GM19397 (cell line): ENCODE results near the gene MCEE.
"Not testable (repeated sequence)": the region's sequence is repeated elsewhere in the genome, so short reads cannot be mapped to it uniquely, and the experiment has no call there.

Source experiments
- ATAC-seq: cut with Tn5 transposase; IDR thresholded peaks from one replicate; pipeline ENCODE4 v1.9.1; 2021; ENCODE audit warnings: mild to moderate bottlenecking, moderate library complexity; ENCODE audit not compliant: unreplicated experiment

MCEE gene

GRCh38 chr2:71129114-71129901 lies 721 bp downstream of the MCEE start:
- ATAC-seq, result no peak

GRCh38 chr2:71126957-71127356 lies 3.1 kb downstream of the MCEE start:
- no peak for ATAC-seq

DNA sequence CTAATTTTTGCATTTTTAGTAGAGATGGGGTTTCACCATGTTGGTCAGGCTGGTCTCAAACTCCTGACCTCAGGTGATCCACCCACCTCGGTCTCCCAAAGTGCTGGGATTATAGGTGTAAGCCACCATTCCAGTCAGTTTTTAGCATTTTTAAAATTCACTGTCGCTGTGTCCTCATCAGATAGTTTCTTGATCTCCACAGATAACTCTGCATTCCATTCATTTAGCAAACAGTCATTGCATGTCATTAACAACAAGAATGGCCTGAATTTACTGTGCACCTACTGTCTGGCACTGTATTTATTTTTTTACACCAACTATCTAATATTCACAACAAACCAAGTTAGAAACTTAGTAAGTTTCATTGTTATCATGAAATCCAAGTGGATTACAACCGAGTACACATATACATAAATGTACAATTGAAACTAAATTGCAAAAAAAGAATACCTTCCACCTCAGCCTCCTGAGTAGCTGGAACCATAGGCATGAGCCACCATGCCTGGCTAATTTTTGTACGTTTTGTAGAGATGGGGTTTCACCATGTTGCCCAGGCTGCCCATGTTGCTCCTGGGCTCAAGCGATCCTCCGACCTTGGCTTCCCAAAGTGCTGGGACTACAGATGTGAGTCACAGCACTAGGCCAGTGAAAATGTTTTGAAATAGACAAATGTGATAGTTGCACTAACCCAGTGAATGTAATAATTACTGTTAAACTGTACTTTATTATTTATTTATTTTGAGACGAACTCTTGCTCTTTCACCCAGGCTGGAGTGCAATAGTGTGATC lies 4.3 kb downstream of the MCEE start:
- ATAC-seq, result no peak

GRCh38 chr2:71122387-71123298 lies 7.4 kb downstream of the MCEE start:
- no peak for ATAC-seq

DNA sequence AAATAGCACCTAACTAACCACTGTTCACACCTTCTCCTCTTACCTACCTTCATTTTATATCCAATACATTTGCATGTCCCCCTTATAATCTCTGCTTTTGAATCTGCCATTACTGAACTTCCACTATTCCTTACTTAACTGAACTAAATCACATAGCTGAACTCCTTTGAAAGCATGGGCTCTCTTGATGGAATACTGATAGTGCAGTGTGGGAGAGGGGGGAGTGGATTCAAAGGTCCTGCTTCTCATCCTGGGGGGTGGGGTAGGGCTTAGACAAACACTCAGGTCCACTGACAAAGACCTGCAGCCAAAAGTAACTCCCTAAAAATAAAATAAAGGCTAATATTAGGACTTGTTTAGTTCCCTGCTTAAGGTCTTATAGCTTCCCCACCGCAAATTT lies 8.6 kb downstream of the MCEE start:
- ATAC-seq, result no peak

DNA sequence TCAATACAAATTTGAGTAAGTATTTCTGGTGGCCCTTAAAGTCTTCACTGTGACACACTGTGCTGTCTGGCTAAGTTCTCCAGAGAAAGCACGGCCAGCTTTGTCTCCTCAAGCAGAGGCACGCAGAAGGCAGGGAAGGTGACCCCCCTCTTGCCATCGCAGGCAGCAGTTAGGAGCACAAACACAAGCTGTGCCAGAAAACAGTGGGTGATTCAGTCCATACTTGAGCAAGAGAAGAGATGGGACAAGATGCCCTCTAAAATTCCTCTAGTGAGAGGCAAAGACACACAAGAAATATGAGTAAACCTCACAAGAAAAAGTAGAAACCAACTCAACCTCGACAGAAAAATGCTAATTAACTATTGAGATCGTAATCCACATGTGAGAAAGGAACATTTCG lies 9.8 kb downstream of the MCEE start:
- ATAC-seq, result no peak

- no peak for ATAC-seq
Observed at GRCh38 chr2:71117063-71117462, 13.0 kb downstream of the MCEE start.

DNA sequence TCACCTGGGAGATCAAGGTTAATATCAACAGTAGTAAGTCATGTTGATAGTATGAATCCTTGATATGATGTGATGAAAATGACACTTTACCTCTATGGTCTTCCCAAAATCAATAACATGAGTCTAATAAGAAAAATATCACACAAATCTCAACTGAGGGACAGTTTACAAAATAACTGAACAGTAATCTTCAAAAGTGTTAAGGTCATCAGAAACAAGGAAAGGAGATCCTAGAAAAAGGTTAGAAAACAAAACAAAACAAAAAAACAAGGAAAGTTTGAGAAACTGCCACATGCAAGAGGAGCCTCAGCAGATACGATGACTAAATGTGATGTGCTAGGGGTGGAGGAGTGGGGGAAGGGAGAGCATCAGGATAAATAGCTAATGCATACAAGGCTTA lies 16.2 kb downstream of the MCEE start:
- no peak for ATAC-seq

- ATAC-seq, result no peak
Observed at GRCh38 chr2:71108091-71108490, 21.9 kb downstream of the MCEE start.

DNA sequence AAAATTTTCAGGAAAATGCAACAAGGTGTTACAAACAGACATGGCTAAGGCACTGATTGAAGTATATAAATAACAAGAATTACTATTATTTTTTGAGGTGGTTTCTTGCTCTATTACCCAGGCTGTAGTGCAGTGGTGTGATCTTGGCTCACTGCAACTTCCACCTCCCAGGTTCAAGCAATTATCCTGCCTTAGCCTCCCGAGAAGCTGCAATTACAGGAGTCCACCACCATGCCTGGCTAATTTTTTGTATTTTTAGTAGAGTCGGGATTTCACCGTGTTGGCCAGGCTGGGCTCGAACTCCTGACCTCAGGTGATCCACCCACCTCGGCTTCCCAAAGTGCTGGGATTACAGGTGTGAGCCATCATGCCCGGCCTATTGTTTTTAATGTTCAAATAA lies 23.6 kb downstream of the MCEE start:
- not testable (repeated sequence) for ATAC-seq

DNA sequence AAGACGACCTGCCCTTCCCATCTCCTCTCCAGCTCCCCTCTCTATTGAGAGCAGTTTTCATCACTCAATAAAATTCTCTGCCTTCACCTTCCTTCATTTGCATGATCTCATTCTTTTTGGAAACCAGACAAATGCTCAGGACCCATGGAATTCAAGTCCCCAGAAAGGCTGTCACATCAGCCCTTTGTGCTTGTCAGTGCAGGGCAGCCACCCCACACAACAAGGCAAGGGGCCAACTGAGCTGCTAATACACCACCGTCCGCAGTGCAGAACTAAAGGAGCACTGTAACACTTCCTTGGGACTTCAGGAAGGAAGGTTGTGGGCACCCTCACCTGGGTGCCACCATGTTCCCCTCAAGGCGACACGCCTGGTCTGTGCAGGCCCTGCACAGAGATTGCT lies 26.2 kb downstream of the MCEE start:
- no peak for ATAC-seq

DNA sequence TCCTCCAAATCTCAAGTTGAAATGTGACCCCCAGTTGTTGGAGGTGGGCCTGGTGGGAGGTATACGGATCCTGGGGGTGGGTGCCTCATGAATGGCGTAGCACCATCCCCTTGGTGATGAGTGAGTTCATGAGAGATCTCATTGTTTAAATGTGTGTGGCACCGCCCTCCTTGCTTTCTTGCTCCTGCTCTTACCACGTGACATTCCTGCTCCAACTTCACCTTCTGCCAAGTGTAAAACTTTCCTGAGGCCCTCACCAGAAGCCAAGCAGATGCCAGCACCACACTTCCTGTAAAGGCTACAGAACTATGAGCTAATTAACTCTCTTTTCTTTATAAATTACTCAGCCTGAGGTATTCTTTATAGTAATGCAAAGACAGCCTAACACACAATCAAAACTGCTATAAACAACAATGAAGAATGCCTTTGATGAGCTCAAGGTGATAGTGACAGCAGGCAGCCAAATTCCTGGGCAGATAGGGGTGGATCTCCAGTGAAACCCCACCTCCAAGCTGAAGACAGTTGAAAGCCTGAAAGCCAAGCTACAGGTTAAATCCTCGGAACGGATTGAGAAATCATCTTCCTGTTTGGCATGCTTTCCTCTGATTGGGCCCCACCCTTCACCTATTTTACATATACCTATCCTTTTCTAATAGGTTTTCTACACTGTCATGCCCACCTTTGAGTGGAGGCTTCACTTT lies 26.9 kb downstream of the MCEE start:
- ATAC-seq, result no peak

DNA sequence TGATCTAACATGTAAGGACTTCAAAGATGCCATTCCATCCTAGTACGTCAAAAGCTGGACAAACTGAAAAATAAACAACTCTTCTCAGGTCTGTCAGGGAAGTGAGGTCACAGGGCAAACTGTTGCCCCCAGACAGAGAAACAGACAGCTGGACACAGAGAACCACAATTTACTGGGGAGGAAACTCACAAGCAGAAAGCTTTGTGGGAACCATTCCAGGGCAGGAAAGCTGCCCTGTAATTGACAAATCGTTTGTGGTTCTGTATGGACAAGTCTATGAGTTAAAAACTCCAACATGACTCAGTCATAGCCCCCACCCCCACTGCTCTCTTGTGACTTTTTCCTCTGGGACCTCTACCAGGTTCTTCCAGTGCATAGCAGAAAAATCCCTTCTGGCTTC lies 28.4 kb downstream of the MCEE start:
- no peak for ATAC-seq

- ATAC-seq, result no peak
Observed at GRCh38 chr2:71100195-71100964, 29.6 kb downstream of the MCEE start.

DNA sequence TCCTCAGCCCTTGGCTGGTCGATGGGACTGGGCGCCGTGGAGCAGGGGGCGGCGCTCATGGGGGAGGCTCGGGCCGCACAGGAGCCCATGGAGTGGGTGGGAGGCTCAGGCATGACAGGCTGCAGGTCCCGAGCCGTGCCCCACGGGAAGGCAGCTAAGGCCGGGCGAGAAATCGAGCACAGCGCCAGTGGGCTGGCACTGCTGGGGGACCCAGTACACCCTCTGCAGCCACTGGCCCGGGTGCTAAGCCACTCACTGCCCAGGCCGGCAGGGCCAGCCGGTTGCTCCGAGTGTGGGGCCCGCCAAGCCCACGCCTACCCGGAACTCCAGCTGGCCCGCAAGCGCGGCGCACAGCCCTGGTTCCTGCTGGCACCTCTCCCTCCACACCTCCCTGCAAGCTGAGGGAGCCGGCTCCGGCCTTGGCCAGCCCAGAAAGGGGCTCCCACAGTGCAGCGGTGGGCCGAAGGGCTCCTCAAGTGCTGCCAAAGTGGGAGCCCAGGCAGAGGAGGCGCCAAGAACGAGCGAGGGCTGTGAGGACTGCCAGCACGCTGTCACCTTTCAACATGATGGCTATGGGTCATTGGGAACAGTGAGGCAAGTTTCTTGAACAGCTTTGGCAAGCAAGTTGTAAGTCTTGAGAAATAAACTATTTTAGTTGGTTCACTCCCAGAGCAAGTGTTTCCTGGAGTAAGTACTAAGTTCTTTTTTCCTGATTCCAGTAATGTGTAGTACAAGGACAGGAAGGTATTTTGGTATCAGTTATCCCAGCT lies 37.4 kb downstream of the MCEE start:
- ATAC-seq, result not testable (repeated sequence)

DNA sequence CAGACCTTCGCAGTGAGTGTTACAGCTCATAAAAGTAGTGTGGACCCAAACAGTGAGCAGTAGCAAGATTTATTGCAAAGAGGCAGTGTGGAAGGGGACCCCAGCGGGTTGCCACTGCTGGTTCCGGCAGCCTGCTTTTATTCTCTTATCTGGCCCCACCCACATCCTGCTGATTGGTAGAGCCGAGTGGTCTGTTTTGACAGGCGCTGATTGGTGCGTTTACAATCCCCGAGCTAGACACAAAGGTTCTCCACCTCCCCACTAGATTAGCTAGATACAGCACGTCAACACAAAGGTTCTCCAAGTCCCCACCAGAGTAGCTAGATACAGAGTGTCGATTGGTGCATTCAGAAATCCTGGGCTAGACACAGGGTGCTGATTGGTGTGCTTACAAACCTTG lies 38.2 kb downstream of the MCEE start:
- not testable (repeated sequence) for ATAC-seq

GRCh38 chr2:71089475-71089874 lies 40.6 kb downstream of the MCEE start:
- ATAC-seq, result not testable (repeated sequence)

DNA sequence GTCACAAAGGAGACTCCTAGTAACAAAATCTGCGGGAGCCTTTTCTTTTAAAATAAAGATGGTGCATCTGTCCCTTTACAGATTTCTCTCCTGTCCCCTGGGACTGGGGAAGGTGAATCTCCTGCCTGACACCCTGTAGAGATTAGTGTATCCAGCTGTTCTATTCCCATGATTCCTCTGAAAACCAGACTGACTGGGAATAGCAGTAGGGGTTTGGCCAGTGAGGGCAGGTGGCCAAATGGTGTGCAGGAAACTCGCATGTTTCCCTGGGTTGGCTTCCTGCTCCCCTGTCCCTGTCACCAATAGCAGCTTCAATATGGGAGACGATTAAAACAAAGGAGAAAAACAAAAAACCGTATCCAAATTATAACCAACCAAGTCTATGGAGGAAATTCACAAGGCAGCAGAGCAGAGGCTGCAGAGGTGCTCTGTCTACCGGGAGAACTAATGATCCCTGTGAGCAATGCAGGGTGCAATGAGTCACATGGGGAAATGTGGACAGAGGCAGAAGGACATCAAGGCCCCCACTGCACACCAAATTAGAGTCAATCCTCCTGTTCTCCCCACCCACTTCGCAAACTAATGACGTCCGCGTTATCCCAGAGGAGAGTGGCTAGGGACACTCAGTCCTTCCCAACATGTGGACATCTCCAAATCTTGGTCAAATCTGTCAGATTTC lies 44.6 kb downstream of the MCEE start:
- ATAC-seq, result not testable (repeated sequence)
